ENCODE measurements around the gene FBN3.
"Not testable (repeated sequence)": the region's sequence is repeated elsewhere in the genome, so short reads cannot be mapped to it uniquely, and the experiment has no call there.

The FBN3 gene

DNA sequence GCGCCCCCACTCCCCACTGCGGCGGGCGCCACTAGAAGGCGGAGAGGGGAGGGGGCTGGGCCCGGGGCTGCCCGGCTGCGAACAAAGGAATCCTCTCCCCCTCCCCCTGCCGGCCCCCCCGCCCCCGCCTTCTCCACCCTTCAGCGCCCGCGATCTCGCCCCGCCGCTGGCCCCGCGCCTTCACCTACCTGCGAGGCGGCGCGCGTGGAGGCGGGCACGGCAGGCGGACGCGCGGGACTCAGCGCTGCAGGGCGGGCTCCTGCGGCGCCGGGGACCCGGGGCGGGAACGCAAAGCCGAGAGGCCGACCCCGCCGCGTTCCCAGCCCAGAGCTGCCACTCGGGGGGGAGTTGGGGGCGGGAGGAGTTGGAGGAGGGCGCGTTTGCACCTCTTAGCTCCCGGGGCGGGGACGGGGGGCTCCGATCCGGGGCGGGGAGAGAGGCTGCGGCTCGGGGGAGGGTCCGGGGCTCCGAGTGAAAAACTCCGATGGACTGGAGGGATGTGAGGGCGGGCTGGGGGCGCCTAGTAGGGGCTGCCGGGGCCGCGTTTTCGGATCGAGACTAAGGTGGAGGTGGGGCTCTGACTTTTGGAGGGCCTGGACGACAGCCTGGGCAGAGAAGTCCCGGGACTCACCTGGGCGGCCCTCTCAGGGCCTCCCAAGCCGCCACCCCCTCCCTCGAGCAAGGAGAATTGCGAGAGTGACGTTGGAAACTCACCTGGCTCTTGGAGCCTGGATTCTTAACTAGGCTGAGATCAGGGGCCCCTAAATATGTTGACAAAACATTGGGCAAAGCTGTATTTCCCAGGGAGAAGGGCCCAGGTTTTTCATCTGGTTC is at the start of gene FBN3:
TSS of gene FBN3 (minus strand) at position 332 of the 834 bp plus-strand sequence. CDS start 2,112 bp downstream, outside the sequence.
- DNase-seq (ENCODE audit: low read depth in 2 of 2, low spot score in 1 of 2) = no peak

DNA sequence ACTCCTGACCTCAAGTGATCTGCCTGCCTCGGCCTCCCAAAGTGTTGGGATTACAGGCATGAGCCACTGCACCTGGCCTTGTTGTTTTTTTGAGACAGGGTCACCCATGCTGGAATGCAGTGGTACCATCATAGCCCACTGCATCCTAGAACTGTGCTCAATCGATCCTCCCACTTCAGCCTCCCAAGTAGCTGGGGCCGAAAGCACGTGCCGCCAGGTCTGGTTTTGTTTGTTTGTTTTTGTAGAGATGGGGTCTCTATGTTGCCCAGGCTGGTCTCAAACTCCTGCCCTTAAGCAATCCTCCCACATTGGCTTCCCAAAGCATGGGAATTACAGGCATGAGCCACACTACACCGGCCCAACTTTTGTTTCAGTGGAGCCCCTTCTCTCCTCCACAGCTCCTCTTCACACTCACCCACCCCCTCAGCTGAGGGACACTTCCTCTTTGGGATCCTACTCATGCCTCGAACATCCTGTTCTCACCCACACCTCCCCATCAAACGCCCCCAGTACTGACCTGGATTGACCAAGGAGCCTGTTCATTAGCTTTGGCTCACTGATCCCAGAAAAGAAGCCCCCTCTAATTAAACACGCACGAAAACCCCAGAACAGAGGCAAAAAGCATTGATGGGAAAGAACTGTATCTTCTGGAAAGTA is 47.0 kb upstream of the FBN3 start:
- DNase-seq (ENCODE audit: low read depth in 2 of 2, low spot score in 1 of 2) = no peak

DNA sequence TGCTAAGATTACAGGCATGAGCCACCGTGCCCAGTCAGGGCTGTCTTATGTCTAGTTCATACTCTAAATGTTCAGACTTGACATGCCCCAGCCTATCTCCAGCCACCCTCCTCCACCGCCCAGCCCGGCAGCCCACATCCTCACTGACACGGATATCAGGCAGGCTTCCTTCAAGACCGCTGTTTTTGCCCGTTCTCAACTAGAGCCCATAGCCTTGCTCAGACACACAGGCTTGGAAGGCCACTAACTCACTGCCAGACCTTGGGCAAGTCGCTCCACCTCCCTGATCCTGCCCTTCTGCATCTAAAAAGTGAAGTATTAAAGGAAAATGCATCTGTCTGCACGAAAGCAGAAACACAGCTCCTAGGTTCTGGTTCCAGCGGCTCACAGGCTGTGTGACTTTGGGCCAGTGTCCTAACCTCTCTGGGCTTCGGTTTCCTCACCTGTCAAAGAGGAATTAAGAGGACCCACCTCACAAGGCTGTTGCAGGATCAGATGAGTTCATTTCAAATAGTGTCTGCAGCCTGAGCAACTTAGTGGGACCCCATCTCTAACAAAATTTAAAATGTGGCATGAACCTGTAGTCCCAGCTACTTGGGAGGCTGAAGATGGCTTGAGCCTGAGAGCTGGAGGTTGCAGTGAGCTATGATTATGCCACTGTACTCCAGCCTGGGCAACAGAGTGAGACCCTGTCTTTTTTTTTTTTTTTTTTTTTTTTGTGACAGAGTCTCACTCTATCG is 45.3 kb upstream of the FBN3 start:
- no peak for DNase-seq (ENCODE audit: low read depth in 2 of 2, low spot score in 1 of 2)

DNA sequence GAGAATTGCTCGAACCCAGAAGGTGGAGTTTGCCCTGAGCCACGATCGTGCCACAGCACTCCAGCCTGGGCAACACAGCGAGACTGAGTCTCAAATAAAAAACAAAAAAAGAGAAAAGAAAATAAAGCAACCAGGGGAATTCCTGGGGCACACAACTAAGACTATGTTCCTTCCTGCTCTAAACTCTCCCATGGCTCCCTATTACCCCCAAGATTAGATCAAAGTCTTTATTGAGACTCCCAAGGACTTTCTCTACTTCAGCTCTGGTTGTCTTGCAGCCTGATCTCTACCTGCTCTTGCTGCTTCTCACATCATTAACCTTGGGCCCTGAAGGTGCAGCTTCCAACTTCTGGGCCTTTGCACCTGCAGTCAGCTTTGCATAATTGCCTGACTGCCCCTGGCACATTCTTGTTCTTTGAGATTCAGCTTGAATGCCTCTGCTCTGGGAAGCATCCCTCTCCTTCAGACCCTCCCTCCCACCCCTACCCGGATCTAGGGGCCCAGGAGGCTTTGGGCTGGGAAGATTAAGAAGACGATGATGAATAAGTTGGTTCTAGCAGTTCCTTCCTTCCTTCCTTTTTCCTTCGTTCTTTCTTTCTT is 42.9 kb upstream of the FBN3 start:
- DNase-seq (ENCODE audit: low read depth in 2 of 2, low spot score in 1 of 2) = no peak

DNA sequence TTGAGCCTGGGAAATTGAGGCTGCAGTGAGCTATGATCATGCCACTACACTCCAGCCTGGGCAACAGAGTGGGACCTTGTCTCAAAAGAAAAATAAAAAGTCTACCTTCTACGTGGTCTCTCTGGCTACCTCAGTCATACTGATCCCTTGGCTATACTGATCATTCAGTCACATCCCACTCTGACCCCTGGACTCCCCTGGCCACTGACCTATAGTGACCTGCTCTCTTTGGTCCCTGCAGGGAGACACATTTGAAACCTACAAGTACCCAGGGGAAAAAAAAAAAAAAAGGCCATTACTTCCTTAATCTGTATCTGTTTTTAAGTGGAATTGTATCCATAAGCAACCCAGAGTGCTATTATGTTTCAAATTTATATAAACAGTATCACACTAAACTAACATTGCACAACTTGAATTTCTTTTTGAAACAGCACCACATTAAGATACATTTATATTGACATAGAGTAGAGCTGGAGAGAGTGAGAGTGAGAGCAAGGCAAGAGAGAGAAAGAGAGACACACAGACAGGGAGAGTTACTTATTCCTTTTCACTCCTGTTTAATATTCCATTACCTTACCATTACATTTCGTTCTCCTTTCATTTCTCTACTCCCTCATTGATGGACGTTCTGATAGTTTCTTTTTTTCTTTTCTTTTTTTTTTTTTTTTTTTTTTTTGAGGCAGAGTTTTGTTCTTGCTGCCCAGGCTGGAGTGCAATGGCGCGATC is 36.1 kb upstream of the FBN3 start:
- no peak for DNase-seq (ENCODE audit: low read depth in 2 of 2, low spot score in 1 of 2)

DNA sequence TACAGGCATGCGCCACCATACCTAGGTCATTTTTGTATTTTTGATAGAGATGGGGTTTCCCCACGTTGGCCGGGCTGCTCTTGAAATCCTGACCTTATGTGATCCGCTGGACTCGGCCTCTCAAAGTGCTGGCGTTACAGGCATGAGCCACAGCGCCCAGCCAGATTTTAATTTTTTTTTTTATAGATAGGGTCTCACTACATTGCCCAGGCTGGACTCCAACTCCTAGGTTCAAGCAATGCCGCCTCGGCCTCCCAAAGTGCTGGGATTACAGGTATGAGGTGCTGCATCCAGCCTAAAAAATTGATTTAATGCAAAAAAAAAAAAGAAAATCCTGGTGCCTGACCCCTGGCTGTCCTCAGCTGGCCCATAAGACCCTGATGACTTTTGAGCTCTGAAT is 34.9 kb upstream of the FBN3 start:
- no peak for DNase-seq (ENCODE audit: low read depth in 2 of 2, low spot score in 1 of 2)

DNA sequence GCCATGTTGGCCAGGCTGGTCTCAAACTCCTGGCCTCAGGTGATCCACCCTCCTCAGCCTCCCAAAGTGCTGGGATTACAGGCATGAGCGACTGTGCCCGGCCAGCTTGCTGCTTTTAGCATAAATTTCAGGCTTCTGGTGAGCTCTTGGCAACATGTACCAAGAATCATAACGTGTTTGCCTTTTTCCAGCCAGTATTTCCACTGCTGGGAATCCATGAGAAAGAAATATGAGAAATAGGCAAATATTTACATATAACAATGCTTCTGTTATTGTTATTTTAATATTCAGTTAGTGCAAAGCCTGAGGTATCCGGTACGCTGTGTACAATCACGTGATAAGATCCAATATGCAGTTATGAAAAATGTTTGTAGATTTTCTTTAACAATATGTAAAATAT is 30.6 kb upstream of the FBN3 start:
- no peak for DNase-seq (ENCODE audit: low read depth in 2 of 2, low spot score in 1 of 2)

DNA sequence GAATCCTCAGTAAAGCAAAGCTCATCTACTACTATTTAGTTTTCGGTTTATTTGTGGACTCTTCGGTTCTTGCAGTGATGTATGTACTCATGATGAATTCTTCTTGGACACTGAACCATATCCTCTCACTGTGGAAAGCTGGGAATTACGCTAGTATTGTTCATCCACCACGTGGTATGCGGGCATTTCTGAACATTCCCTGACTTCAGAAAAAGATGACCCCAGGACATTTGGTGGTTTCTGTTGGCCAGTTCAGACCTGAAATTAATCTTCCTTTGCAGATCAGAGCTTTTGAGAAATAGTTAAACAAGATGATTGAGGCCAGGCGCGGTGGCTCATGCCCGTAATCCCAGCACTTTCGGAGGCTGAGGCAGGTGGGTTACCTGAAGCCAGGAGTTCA is 25.3 kb upstream of the FBN3 start:
- no peak for DNase-seq (ENCODE audit: low read depth in 2 of 2, low spot score in 1 of 2)

DNA sequence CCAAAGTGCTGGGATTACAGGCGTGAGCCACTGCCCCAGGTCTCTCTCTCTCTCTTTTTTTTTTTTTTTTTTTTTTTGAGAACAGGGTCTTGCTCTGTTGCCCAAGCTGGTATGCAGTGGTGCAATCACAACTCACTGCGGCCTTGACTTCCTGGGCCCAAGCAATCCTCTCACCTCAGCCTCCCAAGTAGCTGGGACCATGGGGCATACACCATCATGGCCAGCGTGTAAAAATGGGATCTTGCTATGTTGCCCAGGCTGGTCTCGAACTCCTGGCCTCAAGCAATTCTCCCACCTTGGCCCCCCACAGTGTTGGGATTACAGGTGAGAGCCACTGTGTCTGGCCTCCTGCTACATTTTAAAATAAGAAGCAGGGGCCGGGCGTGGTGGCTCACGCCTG is 19.1 kb upstream of the FBN3 start:
- no peak for DNase-seq (ENCODE audit: low read depth in 2 of 2, low spot score in 1 of 2)

DNA sequence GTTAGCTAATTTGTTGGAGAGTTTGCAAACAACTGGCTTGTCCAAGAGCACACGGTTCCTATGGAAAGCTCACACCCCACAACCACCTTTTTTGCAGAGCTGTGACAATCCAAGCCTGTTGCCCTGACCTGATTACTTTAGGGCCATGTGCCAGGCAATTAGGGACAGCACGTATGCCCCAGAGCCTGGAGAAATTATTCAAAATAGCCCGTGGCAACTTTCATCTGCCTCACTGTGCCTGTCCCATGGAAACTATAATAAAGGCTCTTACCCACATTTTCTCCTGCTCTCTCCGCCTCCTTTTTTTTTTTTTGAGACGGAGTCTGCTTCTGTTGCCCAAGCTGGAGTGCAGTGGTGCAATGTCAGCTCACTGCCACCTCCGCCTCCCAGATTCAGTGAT is 18.6 kb upstream of the FBN3 start:
- no peak for DNase-seq (ENCODE audit: low read depth in 2 of 2, low spot score in 1 of 2)

DNA sequence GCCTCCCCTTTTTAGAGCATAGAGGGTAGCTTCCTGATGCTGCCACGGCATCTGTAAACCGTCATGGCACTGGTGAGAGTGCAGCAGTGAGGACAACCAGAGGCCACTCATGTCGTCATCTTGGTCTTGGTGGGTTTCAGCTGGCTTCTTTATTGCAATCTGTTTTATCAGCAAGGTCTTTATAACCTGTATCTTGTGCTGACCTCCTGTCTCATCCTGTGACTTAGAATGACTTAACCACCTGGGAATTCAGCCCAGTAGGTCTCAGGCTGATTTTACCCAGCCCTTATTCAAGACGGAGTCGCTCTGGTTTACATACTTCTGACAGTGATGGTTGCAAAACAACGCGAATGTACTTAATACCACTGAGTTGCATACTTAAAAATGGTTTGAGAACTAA is 14.4 kb upstream of the FBN3 start:
- DNase-seq (ENCODE audit: low read depth in 2 of 2, low spot score in 1 of 2) = no peak

DNA sequence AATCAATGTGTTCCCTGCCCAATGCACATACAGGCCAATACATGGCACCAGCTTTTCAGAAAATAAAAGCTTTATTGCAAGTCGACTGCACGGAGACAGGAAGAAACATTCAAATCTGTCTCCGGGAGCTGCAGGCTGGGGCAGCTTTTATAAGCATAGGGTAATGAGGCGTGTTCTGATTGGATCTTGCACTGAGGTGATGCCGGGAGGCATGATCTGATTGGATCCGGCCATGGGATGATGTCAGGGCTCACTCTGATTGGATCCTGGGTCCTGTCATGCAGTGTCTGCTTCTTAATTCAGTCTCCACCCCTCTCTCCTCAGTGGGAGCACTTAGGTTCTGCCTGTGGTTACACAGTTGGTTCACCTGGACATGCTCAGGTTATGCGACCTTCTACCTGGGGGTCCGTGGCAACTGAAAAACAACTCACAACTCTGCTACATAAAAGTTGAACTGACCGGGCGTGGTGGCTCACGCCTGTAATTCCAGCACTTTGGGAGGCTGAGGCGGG is 11.8 kb upstream of the FBN3 start:
- no peak for DNase-seq (ENCODE audit: low read depth in 2 of 2, low spot score in 1 of 2)

DNA sequence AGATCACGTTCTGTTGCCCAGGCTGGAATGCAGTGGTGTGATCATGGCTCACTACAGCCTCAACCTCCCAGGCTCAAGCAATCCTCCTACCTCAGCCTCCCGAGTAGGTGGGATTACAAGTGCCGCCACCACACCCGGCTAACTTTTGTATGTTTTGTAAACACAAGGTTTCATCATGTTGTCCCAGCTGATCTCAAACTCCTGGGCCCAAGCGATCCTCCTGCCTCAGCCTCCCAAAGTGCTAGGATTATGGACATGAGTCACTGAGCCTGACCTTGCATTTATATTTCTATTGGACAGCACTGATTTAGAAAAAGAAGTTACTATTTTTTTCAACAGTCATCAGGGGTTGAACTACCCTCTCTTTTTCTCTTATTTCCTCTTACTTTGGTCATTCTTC is 9.9 kb upstream of the FBN3 start:
- DNase-seq (ENCODE audit: low read depth in 2 of 2, low spot score in 1 of 2) = not testable (repeated sequence)

DNA sequence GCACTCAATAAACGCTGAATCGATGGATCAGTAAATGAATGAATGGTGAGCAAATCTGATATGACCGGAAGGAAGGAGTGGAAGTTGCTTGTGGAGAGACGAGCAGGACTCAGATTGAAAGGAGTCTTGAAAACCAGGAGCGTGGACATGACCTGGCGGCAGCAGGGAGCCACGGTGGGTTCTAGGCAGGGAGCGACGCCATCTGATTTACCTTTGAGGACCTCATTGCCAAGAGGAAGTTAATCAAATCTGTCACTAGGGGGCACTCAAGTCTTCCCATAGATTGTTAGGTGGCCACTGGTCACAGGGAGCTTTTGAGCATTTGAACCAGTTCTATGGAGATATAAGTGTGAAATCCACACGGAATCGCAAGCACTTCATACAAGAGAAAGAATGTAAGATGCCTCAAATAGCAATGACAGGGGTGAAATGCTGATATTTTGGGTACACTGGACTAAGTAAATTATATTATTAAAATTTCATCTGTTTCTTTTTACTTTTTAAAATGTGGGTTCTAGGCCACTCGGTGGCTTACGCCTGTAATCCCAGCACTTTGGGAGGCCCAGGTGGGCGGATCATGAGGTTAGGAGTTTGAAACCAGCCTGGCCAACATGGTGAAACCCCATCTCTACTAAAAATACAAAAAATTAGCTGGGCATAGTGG is 9.2 kb upstream of the FBN3 start:
- peak; percentile 2 to 12 for DNase-seq (ENCODE audit: low read depth in 2 of 2, low spot score in 1 of 2)

DNA sequence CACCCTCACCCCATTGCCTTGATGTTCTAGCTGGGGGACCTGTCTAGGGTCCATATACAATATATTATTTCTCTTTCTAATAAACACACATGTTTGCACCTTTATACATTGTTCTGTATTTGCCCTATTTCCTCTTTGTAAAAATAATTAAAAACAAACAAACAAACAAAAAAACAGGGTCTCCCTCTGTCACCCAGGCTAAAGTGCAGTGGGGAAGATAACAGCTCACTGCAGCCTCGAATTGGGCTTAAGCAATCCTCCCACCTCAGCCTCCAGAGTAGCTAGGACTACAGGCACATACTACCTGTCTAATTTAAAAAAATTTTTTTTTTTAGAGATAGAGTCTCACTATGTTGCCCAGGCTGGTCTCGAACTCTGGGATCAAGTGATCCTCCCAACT is 5.9 kb upstream of the FBN3 start:
- DNase-seq (ENCODE audit: low read depth in 2 of 2, low spot score in 1 of 2) = no peak

DNA sequence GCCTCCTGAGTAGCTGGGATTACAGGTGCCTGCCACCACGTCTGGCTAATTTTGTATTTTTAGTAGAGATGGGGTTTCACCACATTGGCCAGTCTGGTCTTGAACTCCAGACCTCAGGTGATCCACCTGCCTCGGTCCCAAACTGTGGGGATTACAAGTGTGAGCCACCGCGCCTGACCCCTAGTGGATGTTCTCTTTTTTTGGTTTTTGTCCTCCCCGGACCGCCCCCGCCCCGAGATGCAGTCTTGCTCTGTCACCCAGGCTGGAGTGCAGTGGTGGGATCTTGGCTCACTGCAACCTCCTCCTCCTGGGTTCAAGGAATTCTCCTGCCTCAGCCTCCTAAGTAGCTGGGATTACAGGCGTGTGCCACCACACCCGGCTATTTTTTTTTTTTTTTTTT is 4.6 kb upstream of the FBN3 start:
- not testable (repeated sequence) for DNase-seq (ENCODE audit: low read depth in 2 of 2, low spot score in 1 of 2)

DNA sequence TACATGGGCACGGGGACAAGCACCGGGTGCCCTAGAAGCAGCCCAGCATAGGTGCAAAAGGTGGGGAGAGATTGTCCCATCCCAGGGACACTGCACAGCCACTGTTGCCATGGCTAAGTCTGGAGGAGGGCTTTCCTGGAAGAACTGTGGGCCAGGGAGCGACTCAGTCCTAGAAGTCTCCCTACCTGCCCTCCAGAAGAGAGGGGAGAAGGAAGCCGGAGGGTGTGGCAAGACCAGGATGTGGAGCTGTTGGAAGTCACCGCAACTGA is 2.3 kb upstream of the FBN3 start:
- DNase-seq (ENCODE audit: low read depth in 2 of 2, low spot score in 1 of 2) = no peak

DNA sequence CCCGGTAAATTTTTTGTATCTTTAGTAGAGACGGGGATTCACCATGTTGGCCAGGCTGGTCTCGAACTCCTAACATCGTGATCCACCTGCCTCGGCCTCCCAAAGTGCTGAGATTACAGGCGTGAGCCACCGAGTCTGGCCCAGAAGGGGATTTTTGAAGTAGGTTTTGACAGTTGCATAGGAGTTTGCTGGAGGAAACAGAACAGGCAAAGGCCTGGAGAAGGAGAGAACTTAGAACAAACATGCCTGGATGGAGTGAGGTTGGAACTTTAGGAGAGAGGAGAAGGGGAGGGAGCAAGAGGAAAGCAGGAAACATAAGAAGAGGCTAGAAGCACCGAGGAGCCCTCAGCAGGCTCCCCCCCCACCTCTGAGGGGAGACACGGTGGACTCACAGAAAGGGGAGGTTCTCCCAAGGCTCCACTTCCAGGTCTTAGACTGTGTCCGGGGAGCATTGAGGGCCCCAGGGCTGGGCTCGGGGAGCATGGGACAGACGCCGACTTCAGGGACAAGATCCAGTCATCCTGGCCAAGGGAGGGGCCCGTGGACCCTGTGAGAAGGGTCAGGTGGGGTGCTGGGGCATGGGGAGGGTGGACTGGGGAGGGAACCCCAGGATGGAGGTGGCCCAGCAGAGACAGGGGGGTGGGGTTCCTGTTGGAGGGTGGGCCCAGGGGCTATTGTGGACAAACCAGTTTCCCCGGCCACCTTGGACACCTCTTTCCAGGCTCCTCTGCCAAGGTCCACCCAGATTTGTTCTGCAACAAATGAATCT is 1.8 kb upstream of the FBN3 start:
- no peak for DNase-seq (ENCODE audit: low read depth in 2 of 2, low spot score in 1 of 2)

DNA sequence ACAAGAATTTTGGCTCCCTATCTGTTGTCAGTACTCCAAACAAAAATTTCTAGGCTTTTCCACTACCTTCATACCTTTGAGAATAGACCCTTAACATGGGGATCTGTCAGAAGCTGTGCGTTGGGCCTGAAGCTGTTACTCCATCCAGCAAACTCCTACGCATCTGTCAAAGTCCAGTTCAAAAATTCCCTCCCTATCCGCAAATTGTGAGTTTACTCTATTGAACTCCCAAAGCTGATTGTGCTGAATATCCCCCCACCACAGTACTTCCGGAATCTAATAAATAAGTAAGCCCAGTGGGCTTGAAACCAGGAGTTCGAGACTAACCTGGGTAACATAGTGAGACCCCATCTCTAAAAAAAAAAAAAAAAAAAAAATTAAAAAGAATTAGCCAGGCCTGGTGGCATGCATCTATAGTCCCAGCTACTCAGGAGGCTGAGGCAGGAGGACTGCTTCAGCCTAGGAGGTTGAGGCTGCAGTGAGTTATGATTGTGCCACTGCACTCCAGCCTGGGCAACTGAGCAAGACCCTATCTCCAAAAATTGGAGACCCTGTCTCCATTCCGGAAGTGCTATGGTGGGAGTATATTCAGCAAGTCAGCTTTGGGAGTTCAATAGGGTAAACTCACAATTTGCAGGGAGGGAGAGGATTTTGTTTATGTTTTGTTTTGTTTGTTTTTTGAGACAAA is 930 bp upstream of the FBN3 start:
- no peak for DNase-seq (ENCODE audit: low read depth in 2 of 2, low spot score in 1 of 2)
